Fibroblast of lung (primary cell): ENCODE measurements around the gene C6orf132. TPM values are rescaled to one million over a fixed set of nuclear protein-coding genes. Genes with fewer than 3 reads are reported as not detected.

ENCODE experiments used
- DNase-seq, 2 donors: peaks; one replicate each; pipeline versions ENCODE4 v3.0.0 to v3.0.0-alpha.2; 2010; ENCODE audit warnings: low read depth in 2 of 2
- H2AFZ ChIP-seq: 2 replicates; pipeline ENCODE4 v1.5.1; 2012; ENCODE audit warnings: low read length, control low read depth, inconsistent platforms
- H3K27ac ChIP-seq: 2 replicates; pipeline ENCODE4 v1.5.1; 2011; ENCODE audit warnings: low read length, control low read depth; ENCODE audit not compliant: insufficient read depth
- H3K27me3 ChIP-seq: 2 replicates; pipeline ENCODE4 v1.5.1; 2011; ENCODE audit warnings: mild to moderate bottlenecking, low read length; ENCODE audit not compliant: control insufficient read depth, insufficient read depth
- H3K36me3 ChIP-seq: 2 replicates; pipeline ENCODE4 v1.5.1; 2011; ENCODE audit warnings: low read length; ENCODE audit not compliant: control insufficient read depth, insufficient read depth
- H3K4me1 ChIP-seq: 2 replicates; pipeline ENCODE4 v1.5.1; 2011; ENCODE audit warnings: low read length; ENCODE audit not compliant: control insufficient read depth, insufficient read depth; ENCODE audit errors: extremely low read depth
- H3K4me2 ChIP-seq: 2 replicates; pipeline ENCODE4 v1.5.1; 2011; ENCODE audit warnings: low read length, control low read depth; ENCODE audit not compliant: insufficient read depth; ENCODE audit errors: extremely low read depth
- H3K4me3 ChIP-seq, 4 experiments: fragments of 200-600 bp in 1 of 4; sonication (generic) in 1 of 4; replicated peaks in 1 of 4; 2 replicates each; pipeline ENCODE4 v1.5.1; 2011 to 2016; ENCODE audit warnings: low read length in 4 of 4, low read depth in 3 of 4, mild to moderate bottlenecking in 3 of 4, control low read depth in 2 of 4, inconsistent platforms in 1 of 4, mixed read lengths in 1 of 4; ENCODE audit not compliant: insufficient read depth in 1 of 4; ENCODE audit errors: control extremely low read depth in 1 of 4
- H3K79me2 ChIP-seq: 2 replicates; pipeline ENCODE4 v1.5.1; 2012; ENCODE audit warnings: mild to moderate bottlenecking, low read length, inconsistent platforms; ENCODE audit not compliant: control insufficient read depth, insufficient read depth
- H3K9ac ChIP-seq: 2 replicates; pipeline ENCODE4 v1.5.1; 2011; ENCODE audit warnings: mild to moderate bottlenecking, low read length, control low read depth; ENCODE audit not compliant: insufficient read depth
- H3K9me3 ChIP-seq: 2 replicates; pipeline ENCODE4 v1.5.1; 2012; ENCODE audit warnings: low read depth, low read length; ENCODE audit not compliant: control insufficient read depth, insufficient read depth
- H4K20me1 ChIP-seq: 2 replicates; pipeline ENCODE4 v1.5.1; 2011; ENCODE audit warnings: low read length; ENCODE audit not compliant: control insufficient read depth, insufficient read depth; ENCODE audit errors: extremely low read depth
- CTCF ChIP-seq, 2 donors: IDR thresholded peaks in 1 of 2; conservative IDR thresholded peaks in 1 of 2; 1 replicate in 1 of 2; 2 replicates in 1 of 2; pipeline ENCODE4 v1.5.1; 2011 to 2012; ENCODE audit warnings: low read length in 2 of 2, control low read depth in 1 of 2, inconsistent platforms in 1 of 2, low read depth in 1 of 2, mild to moderate bottlenecking in 1 of 2
- EZH2 ChIP-seq: IDR thresholded peaks from 2 replicates; pipeline ENCODE4 v1.5.1; 2012; ENCODE audit warnings: low read length, control low read depth, mild to moderate bottlenecking; ENCODE audit errors: missing control alignments
- polyA minus RNA-seq: library from RNA; depleted of rRNA, polyadenylated mRNA; stranded (reverse); fragments of >200 nt; gene quantifications from 2 replicates; pipeline ENCODE4 v1.2.3, GENCODE V29; 2011; ENCODE audit warnings: low replicate concordance
- polyA plus RNA-seq, 2 donors: library from polyadenylated mRNA; depleted of rRNA in 1 of 2; stranded (reverse) in 1 of 2; unstranded in 1 of 2; fragments of >200 nt; gene quantifications; 2 replicates each; pipeline ENCODE4 v1.2.1, GENCODE V29; 2011 to 2012; ENCODE audit warnings: missing spikeins in 1 of 2
- total RNA-seq: library from RNA; depleted of rRNA; stranded (reverse); fragments of >200 nt; gene quantifications from 2 replicates; pipeline ENCODE4 v1.2.1, GENCODE V29; 2014

Gene C6orf132
- 1.0 and 1.2 TPM in 2 replicates for total RNA-seq
- polyA plus RNA-seq: 0.87 and 1.1 TPM in 2 replicates
- polyA plus RNA-seq (2012): 4.7 and 8.0 TPM in 2 replicates
- polyA minus RNA-seq: 3.7 and 4.6 TPM in 2 replicates

GRCh38 chr6:42142118-42142835, at the start of gene C6orf132:
Gene C6orf132 (minus strand): TSS chr6:42142620. CDS start chr6:42142444, 176 bp downstream.
- Histone ChIP-seq H3K4me1 (peaks cover 13% of the 10 kb centered on the region), H2AFZ (peak within 1 kb of the TSS; percentile 68), H3K9me3 (no peaks in the 10 kb centered on the region), H4K20me1 (no peaks in the 10 kb centered on the region), H3K4me3 (peak within 1 kb of the TSS; percentile 45 to 63 (median 54)), H3K9ac (peak within 1 kb of the TSS; percentile 73), H3K36me3 (no peaks in the 10 kb centered on the region), H3K79me2 (no peaks in the 10 kb centered on the region), H3K4me2 (peak within 1 kb of the TSS; percentile 91), H3K27ac (peak within 1 kb of the TSS; percentile 88), H3K27me3 (no peaks in the 10 kb centered on the region)
- DNase-seq: peak; percentile 20 to 50
- TF ChIP-seq CTCF (conservative IDR thresholded peaks at IDR 0.05 in 1 of 2, IDR thresholded peaks at IDR 0.05 in 1 of 2; ENCODE audit: low read depth in 1 of 2, low read length in 2 of 2) (no peak), EZH2 (no peak)

- Histone ChIP-seq H3K27ac (no peak overlapping the region), H3K4me2 (no peak overlapping the region), H3K4me1 (peaks cover 2% of the 10 kb centered on the region), H3K79me2 (no peaks in the 10 kb centered on the region), H2AFZ (no peak overlapping the region), H3K36me3 (no peaks in the 10 kb centered on the region), H3K9me3 (no peaks in the 10 kb centered on the region), H3K4me3 (no peak overlapping the region), H4K20me1 (no peaks in the 10 kb centered on the region), H3K27me3 (no peaks in the 10 kb centered on the region), H3K9ac (no peak overlapping the region)
- peak; percentile 78 to 79 for DNase-seq
- TF ChIP-seq CTCF (conservative IDR thresholded peaks at IDR 0.05 in 1 of 2, IDR thresholded peaks at IDR 0.05 in 1 of 2; ENCODE audit: low read depth in 1 of 2, low read length in 2 of 2): no peak
- TF ChIP-seq EZH2: no peak
Observed at GRCh38 chr6:42190554-42191183, 48.2 kb upstream of the C6orf132 start.

- H4K20me1 ChIP-seq: no peaks in the 10 kb centered on the region
- no peak overlapping the region for H3K4me2 ChIP-seq
- H3K4me1 ChIP-seq: peaks cover 2% of the 10 kb centered on the region
- no peak overlapping the region for H3K27ac ChIP-seq
- H3K4me3 ChIP-seq: no peak overlapping the region
- no peak overlapping the region for H2AFZ ChIP-seq
- H3K36me3 ChIP-seq: no peaks in the 10 kb centered on the region
- no peaks in the 10 kb centered on the region for H3K9me3 ChIP-seq
- no peak for DNase-seq
- H3K79me2 ChIP-seq: no peaks in the 10 kb centered on the region
- TF ChIP-seq CTCF (conservative IDR thresholded peaks at IDR 0.05 in 1 of 2, IDR thresholded peaks at IDR 0.05 in 1 of 2; ENCODE audit: low read depth in 1 of 2, low read length in 2 of 2): no peak
- no peak for TF ChIP-seq EZH2
- peaks cover 2% of the 10 kb centered on the region for H3K27me3 ChIP-seq
- no peak overlapping the region for H3K9ac ChIP-seq
Observed at GRCh38 chr6:42188406-42188805, 46.0 kb upstream of the C6orf132 start.
